Choroid plexus epithelial cell (primary cell): ENCODE results near the gene LARGE1.

Experiments
- DNase-seq: peaks from one replicate; pipeline ENCODE4 v3.0.0-alpha.2; 2010; ENCODE audit warnings: low read depth
- H3K4me3 ChIP-seq: 2 replicates; pipeline ENCODE4 v1.5.1; 2011; ENCODE audit warnings: low read depth, mild to moderate bottlenecking, control low read depth, low read length, moderate library complexity
- CTCF ChIP-seq: conservative IDR thresholded peaks from 2 replicates; pipeline ENCODE4 v1.5.1; 2011; ENCODE audit warnings: low read depth, mild to moderate bottlenecking, control low read depth, inconsistent platforms, low read length, moderate library complexity

LARGE1 gene

DNA sequence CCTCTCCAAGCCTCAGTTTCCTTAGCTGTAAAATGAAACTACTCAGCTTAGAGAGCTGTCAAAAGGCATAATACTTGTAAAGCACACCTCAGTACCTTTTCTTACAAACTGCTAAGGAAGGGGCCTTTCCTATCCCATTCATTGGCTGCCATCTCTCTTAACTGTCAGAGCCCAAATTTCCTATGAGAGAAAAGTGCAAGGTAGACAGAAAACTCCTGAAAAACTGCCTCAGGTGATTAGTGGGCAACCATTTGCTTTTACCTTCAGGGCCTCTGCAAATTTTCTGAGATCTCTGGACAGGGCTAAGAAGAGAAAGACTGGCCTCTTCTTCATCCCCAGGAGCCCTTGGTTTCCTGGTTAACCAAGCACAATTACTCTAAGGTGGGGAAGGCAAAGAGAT lies 13.8 kb downstream of the LARGE1 start:
- no peak overlapping the region for H3K4me3 ChIP-seq
- DNase-seq: no peak
- no peak for TF ChIP-seq CTCF

GRCh38 chr22:33903012-33903411 lies 17.3 kb downstream of the LARGE1 start:
- no peak for TF ChIP-seq CTCF
- H3K4me3 ChIP-seq: no peak overlapping the region

DNA sequence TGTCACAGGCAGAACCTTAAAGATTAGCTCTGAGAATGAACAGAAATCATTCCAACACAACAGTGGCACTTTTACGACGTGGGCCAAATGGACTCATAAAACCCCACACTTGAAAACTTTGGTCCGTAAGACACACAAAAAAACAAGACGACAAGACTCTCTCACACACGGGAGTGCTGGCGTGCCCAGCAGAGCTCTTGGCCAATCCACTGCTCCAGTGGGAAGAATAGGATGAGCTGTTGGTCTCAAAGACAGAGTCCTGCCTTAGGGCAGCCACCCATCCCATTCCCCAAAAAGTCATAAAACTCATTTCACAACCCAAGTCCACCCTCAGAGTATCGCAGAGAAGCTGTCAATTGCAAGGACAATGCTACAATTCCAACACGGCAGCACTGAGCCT lies 18.2 kb downstream of the LARGE1 start:
- no peak overlapping the region for H3K4me3 ChIP-seq
- DNase-seq: no peak
- TF ChIP-seq CTCF: no peak

More at GRCh38 chr22:33903012-33903411, 17.3 kb downstream of the LARGE1 start:
- no peak for DNase-seq

DNA sequence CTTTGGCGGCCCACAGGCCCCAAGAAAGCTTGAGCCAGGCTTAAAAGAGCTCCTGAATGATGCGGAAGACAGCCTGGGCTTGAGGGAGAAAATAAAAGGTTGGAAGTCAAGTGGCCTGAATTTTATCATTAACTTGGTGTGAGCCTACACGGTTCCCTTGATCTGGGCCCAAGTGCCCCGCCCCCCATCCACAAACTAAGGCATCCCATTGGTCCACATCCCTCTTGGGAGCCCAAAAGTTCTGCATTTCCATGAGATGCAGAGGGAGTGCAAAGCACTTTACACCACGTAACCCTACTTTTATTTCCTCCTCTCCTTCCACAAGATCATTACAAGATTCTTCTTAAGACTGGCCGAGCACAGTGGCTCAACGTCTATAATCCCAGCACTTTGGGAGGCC lies 22.2 kb downstream of the LARGE1 start:
- TF ChIP-seq CTCF: no peak
- no peak overlapping the region for H3K4me3 ChIP-seq
- no peak for DNase-seq

DNA sequence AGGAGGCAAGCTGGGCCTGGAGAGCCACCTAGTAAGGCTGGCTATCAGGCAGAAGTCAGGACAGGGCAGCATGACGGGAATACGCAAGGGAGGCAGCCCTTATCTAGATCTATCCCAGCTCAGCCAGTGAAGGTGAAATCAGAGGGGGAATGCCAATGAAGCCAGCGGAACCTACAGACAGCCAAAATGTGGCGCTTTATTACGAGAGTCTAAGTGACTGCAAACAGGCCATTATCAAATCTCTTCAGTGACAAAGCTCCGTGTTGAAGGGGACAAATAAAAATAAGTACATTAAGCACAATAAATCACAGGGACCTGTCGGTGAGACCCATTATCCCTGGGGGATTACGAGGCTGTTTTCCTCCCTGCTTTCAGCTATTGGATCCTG lies 22.8 kb downstream of the LARGE1 start:
- H3K4me3 ChIP-seq: no peak overlapping the region
- no peak for DNase-seq
- no peak for TF ChIP-seq CTCF

GRCh38 chr22:33896575-33897447 lies 23.5 kb downstream of the LARGE1 start:
- no peak overlapping the region for H3K4me3 ChIP-seq
- no peak for TF ChIP-seq CTCF
- DNase-seq: peak; percentile 31

GRCh38 chr22:33896154-33896553 lies 24.1 kb downstream of the LARGE1 start:
- no peak overlapping the region for H3K4me3 ChIP-seq
- TF ChIP-seq CTCF: no peak
- DNase-seq: no peak
